HAP-1 (cell line): ENCODE measurements around the gene PITPNC1.
A peak's percentile ranks its signal among the peaks of the same experiment; 100 is the strongest.

Experiments
- DNase-seq, 2 experiments: peaks; one replicate each; pipeline ENCODE4 v3.0.0-alpha.2; 2016 to 2020; ENCODE audit warnings: low spot score in 2 of 2
- H3K27me3 ChIP-seq: fragments of 250-450 bp; sonication (Bioruptor Pico); 2 replicates; pipeline ENCODE4 v1.5.1; 2020; ENCODE audit warnings: low read depth, mild to moderate bottlenecking, moderate library complexity
- H3K36me3 ChIP-seq: fragments of 250-450 bp; sonication (Bioruptor Pico); replicated peaks from 2 replicates; pipeline ENCODE4 v1.5.1; 2020; ENCODE audit warnings: mild to moderate bottlenecking
- H3K4me1 ChIP-seq: fragments of 250-450 bp; sonication (Bioruptor Pico); 2 replicates; pipeline ENCODE4 v1.5.1; 2020; ENCODE audit warnings: mild to moderate bottlenecking
- H3K4me3 ChIP-seq: fragments of 250-450 bp; sonication (Bioruptor Pico); 2 replicates; pipeline ENCODE4 v1.5.1; 2020; ENCODE audit warnings: mild to moderate bottlenecking, moderate library complexity
- H3K9me3 ChIP-seq: fragments of 250-450 bp; sonication (Bioruptor Pico); 2 replicates; pipeline ENCODE4 v1.5.1; 2020; ENCODE audit warnings: mild to moderate bottlenecking, moderate library complexity
- in situ Hi-C: fragments of 300-500 bp; cut with MboI; formaldehyde crosslinking; loops from 3 replicates; pipeline ENCODE4 v1.14.3; 2020; ENCODE audit warnings: low sequenced_read_pairs, inconsistent platforms, mixed read lengths

Gene PITPNC1

DNA sequence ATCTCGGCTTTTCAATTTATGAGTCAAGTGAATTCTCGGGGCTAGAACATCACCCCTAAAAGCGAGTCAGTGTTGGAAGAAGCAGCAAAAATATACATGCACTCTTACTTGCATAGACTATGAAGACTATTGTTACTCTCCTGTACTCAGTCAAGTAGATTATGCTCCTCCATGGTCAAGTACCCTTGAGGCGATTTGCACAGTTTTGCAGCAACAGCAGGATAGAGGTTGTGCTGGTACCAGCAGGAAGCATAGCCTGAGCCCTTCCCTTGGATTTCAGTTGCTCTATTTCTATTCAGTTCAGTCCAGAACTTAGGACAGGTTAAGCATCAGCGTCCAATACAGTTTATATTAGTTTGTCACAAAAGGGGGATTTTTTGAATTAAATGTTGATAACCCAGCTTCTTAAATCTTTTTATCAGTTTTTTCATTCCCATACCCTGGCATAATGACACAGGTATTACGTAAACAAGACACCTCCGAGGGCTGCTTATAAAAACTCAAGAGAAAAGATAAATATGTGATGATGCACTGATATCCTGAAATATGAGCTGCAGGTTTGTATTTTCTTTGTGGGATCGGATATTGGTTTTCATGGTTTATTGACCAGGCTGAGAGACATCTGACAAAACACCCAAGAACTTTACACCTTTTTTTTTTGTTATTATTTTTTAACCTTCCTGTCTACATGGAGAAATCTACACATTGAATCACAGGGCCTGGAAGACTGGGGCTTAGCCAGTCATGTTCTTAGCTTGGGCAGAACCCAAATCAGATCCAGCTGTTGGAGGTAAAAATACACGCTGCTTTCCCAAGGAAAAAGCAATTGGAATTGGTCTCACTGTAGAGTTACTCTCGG lies 144.1 kb downstream of the PITPNC1 start:
- DNase-seq = no peak
- peaks cover 3% of the 10 kb centered on the region; the same call in 1 of the 2 replicates for H3K4me1 ChIP-seq
- no peak overlapping the region for H3K4me3 ChIP-seq
- H3K27me3 ChIP-seq = no peaks in the 10 kb centered on the region
- H3K36me3 ChIP-seq = no peaks in the 10 kb centered on the region
- peaks cover 6% of the 10 kb centered on the region; the same call in 1 of the 2 replicates for H3K9me3 ChIP-seq
- in situ Hi-C loops = no loop called here

DNA sequence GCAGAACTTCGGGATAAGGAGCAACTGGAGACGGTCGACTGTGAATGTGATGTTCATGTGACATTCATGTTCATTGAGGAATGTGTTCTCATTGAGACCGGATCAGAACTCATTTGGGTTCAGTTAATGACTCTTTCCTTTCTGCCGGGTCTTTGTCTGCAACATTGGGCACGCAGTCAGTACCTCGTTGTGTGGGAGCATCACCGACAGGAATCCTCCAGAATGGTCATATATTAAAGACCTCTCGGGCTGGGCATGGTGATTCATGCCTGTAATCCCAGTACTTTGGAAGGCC lies 144.6 kb downstream of the PITPNC1 start:
- Histone ChIP-seq H3K4me1 (peaks cover 3% of the 10 kb centered on the region; the same call in 1 of the 2 replicates), H3K9me3 (peaks cover 6% of the 10 kb centered on the region; the same call in 1 of the 2 replicates), H3K27me3 (no peaks in the 10 kb centered on the region), H3K4me3 (no peak overlapping the region), H3K36me3 (no peaks in the 10 kb centered on the region)
- in situ Hi-C loops = no loop called here
- DNase-seq = no peak

DNA sequence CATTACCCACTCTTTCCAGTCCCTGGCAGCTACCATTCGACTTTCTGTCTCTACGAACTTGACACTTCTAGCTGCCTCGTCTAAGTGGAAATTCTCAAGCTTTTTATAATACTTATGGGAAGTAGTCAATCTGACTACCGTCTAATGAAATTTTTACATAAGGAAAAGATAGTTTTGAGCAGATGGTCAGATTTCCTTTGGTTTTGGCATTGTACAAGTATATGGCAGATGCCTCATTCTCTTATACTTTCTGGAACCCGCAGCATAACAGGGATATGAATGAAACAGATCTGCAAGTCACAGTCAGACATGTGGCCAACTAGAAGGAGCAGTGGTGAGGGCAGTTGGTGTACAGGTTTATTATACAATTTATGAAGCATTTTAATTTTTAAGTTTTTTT lies 146.0 kb downstream of the PITPNC1 start:
- H3K4me3 ChIP-seq = no peak overlapping the region
- H3K4me1 ChIP-seq = peaks cover 3% of the 10 kb centered on the region; the same call in 1 of the 2 replicates
- DNase-seq = no peak
- H3K27me3 ChIP-seq = no peaks in the 10 kb centered on the region
- in situ Hi-C loops = no loop called here
- H3K36me3 ChIP-seq = no peaks in the 10 kb centered on the region
- H3K9me3 ChIP-seq = no peaks in the 10 kb centered on the region

GRCh38 chr17:67525239-67526135 lies 148.4 kb downstream of the PITPNC1 start:
- in situ Hi-C loops = no loop called here
- no peaks in the 10 kb centered on the region for H3K9me3 ChIP-seq
- no peaks in the 10 kb centered on the region for H3K27me3 ChIP-seq
- DNase-seq = no peak
- H3K36me3 ChIP-seq = no peaks in the 10 kb centered on the region
- peaks cover 3% of the 10 kb centered on the region; the same call in 1 of the 2 replicates for H3K4me1 ChIP-seq
- H3K4me3 ChIP-seq = no peak overlapping the region

DNA sequence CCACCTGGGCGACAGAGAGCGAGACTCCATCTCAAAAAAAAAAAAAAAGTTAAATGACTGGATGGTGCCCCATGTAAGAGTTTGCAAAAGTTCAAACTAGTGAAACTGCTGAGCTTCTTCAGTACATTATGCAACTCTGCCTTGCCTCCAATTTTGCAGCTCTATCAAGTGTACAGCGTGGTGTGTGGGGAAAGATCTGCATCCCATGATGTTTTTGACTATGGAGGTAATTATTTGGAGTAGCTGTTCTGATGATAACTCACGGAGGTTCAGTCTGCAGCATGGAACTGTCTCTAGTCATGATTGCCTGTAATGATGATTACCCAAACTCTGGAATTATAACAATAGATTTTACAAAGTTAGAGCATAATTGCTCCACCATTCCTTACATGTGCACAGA lies 149.6 kb downstream of the PITPNC1 start:
- Histone ChIP-seq H3K9me3 (no peaks in the 10 kb centered on the region), H3K36me3 (no peaks in the 10 kb centered on the region), H3K4me1 (peaks cover 3% of the 10 kb centered on the region; the same call in 1 of the 2 replicates), H3K27me3 (no peaks in the 10 kb centered on the region), H3K4me3 (no peak overlapping the region)
- no peak for DNase-seq
- in situ Hi-C loops = no loop called here

DNA sequence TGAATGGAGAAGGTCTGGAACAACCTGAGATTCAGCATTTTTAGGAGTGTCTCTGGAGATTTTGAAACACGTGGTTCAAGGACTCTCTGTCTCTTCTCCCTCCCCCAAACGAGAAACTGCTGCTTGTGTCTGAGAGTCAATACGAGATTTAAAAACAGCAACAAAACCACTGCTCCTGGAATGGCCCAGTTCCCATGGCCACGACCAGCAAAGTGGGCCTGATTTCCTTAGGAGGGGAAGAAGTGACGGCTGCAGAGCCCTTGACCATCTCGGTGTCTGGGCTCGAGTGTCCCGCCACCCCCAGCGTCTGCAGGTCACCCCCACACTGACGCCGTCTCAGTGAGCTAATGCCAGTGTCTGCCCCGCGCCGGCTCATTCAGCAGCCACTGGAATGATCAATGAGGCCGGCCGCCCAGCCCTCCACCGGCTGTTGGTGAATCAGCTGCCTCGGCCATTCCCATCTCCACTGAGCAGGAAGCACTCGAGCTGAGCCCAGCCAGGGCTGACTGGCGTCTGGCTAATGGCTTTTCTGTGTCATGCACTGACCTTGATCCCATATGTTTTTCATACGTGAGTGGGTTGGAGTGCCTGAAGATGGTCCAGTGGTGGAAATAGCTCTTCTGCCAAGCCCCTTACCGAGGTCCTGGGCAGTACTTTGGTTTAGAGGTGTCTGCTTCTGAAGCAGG lies 151.8 kb downstream of the PITPNC1 start:
- no peak overlapping the region for H3K4me3 ChIP-seq
- H3K27me3 ChIP-seq = no peaks in the 10 kb centered on the region
- peak in 1 of 2 experiments; percentile 18 for DNase-seq

DNA sequence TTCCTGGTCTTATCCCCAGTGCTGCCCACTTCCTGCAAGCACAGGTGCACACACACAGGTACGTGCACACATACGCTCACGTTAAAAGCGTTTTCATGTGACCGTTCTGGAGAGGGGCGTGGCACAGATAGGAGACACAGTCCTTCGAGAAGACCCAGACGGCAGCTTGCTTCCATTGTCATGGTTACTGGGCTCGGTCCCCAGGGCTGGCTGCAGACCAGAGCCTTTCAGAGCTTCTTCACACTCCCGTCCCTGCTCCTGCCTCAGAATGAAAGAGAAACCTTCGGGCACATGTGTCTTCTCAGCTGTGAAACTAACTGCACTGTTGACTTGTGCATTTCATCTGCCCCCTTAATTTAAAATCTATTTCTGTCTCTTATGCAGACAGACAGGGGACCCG lies 154.2 kb downstream of the PITPNC1 start:
- no peak overlapping the region for H3K4me3 ChIP-seq
- H3K4me1 ChIP-seq = no peaks in the 10 kb centered on the region
- DNase-seq = no peak
- no peaks in the 10 kb centered on the region for H3K9me3 ChIP-seq
- H3K36me3 ChIP-seq = no peaks in the 10 kb centered on the region
- in situ Hi-C loops = no loop called here
- H3K27me3 ChIP-seq = no peaks in the 10 kb centered on the region

More for the DNA sequence above, 151.8 kb downstream of the PITPNC1 start:
- Histone ChIP-seq H3K9me3 (no peaks in the 10 kb centered on the region), H3K4me1 (no peaks in the 10 kb centered on the region), H3K36me3 (no peaks in the 10 kb centered on the region)
- in situ Hi-C loops = no loop called here

DNA sequence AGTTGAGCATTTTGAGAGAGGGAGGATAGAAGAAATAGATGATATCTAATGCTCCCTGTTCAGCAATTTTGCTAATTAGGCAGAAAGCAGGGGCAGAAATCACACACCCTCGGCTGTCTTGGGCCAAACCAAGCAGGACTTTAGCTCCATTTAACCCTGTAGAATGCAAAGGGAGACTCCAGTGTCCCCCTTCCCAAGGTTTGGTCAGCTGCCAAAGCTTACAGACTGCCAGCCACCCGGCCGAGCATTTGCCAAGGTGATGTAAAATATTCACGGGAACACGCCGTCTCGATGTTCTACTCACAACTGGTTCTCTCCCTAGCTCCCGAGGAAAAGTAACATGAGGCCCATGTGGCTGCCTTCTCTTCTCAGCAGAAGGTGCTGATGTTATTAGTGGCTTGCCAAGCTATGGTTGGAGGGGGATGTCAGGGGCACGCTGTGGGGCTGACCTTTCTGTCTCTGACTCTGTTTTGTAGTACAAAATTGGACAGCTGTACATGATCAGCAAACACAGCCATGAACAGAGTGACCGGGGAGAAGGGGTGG lies 155.3 kb downstream of the PITPNC1 start:
- Histone ChIP-seq H3K36me3 (no peaks in the 10 kb centered on the region), H3K27me3 (no peaks in the 10 kb centered on the region), H3K4me1 (no peaks in the 10 kb centered on the region), H3K9me3 (no peaks in the 10 kb centered on the region), H3K4me3 (no peak overlapping the region)
- in situ Hi-C loops = no loop called here
- DNase-seq = no peak

DNA sequence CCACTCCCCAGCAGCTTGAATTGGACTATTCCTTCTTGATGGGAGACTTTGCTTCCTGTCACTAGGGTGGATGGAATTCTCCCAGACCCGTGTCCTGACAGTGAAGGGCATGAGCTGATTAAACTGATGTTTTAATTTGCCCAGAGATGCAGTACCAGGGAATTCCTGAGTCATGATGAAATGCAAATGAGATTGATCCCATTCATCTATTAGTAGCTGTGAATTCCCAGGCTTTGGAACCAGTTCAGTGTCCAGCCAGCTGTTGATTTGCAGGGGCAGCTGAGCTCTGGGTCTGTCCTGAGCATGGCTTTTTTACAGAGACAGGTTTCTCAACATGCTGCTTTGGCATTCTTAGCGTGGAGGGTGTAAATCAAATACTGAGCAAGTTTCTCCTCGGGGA lies 157.9 kb downstream of the PITPNC1 start:
- Histone ChIP-seq H3K9me3 (no peaks in the 10 kb centered on the region), H3K4me3 (no peak overlapping the region), H3K27me3 (no peaks in the 10 kb centered on the region), H3K36me3 (no peaks in the 10 kb centered on the region), H3K4me1 (no peaks in the 10 kb centered on the region)
- in situ Hi-C loops = no loop called here
- DNase-seq = no peak

GRCh38 chr17:67542219-67543114 lies 165.4 kb downstream of the PITPNC1 start:
- Histone ChIP-seq H3K4me3 (no peak overlapping the region), H3K36me3 (no peaks in the 10 kb centered on the region), H3K4me1 (no peaks in the 10 kb centered on the region), H3K9me3 (no peaks in the 10 kb centered on the region), H3K27me3 (no peaks in the 10 kb centered on the region)
- in situ Hi-C loops = no loop called here
- DNase-seq = no peak

GRCh38 chr17:67544364-67544955 lies 167.4 kb downstream of the PITPNC1 start:
- no peak for DNase-seq
- no peaks in the 10 kb centered on the region for H3K27me3 ChIP-seq
- H3K9me3 ChIP-seq = no peaks in the 10 kb centered on the region
- no peaks in the 10 kb centered on the region for H3K4me1 ChIP-seq
- no peaks in the 10 kb centered on the region for H3K36me3 ChIP-seq
- no peak overlapping the region for H3K4me3 ChIP-seq
- in situ Hi-C loops = no loop called here
